IMR-90 (cell line): ENCODE data around the gene DGKZ. TPM values are rescaled to one million over a fixed set of nuclear protein-coding genes. Genes with fewer than 3 reads are reported as not detected.
"Not testable (repeated sequence)": the region's sequence is repeated elsewhere in the genome, so short reads cannot be mapped to it uniquely, and the experiment has no call there.

Experiments used
- ATAC-seq: fragments of 200-7000 bp; cut with Tn5 transposase; 2 replicates; pipeline ENCODE4 v1.9.1; 2020; ENCODE audit warnings: low read depth, mild to moderate bottlenecking, moderate library complexity
- BruUV-seq: library from RNA; stranded (reverse); fragments of 400-500 nt; replicated peaks from 2 replicates; lab custom pipeline; 2021; lab: Mats Ljungman, UMichigan
- CTCF ChIA-PET: fragments of 300-600 bp; formaldehyde crosslinking; extraction: SDS; loops from one replicate; lab custom pipeline; 2021; ENCODE audit warnings: antibody characterized with exemption; lab: Yijun Ruan, JAX
- POLR2A ChIA-PET: fragments of 300-600 bp; sonication (Branson Sonifier 250); formaldehyde crosslinking; loops from one replicate; lab custom pipeline; 2022; ENCODE audit warnings: antibody characterized with exemption; ENCODE audit not compliant: unreplicated experiment; lab: Charles Lee
- DNase-seq: peaks from one replicate; pipeline ENCODE4 v3.0.0; 2013
- H2AFZ ChIP-seq: replicated peaks from 2 replicates; pipeline ENCODE3; 2013; ENCODE audit warnings: low read length, mild to moderate bottlenecking; ENCODE audit not compliant: poor library complexity
- H2AK5ac ChIP-seq: 2 replicates; pipeline ENCODE4 v1.6.1; 2013; ENCODE audit warnings: low read depth, low read length, inconsistent platforms
- H2AK9ac ChIP-seq: replicated peaks from 2 replicates; pipeline ENCODE3; 2013; ENCODE audit warnings: mild to moderate bottlenecking, low read depth, low read length, moderate library complexity; ENCODE audit not compliant: poor library complexity
- H2BK120ac ChIP-seq: 2 replicates; pipeline ENCODE4 v1.6.1; 2013; ENCODE audit warnings: low read depth, low read length, inconsistent platforms
- H2BK15ac ChIP-seq: 3 replicates; pipeline ENCODE4 v1.6.1; 2013; ENCODE audit warnings: low read depth, low read length, inconsistent platforms
- H2BK20ac ChIP-seq: 2 replicates; pipeline ENCODE4 v1.6.1; 2013; ENCODE audit warnings: low read depth, mild to moderate bottlenecking, inconsistent platforms, low read length, moderate library complexity
- H2BK5ac ChIP-seq: 2 replicates; pipeline ENCODE4 v1.6.1; 2013; ENCODE audit warnings: mild to moderate bottlenecking, low read depth, low read length, inconsistent platforms; ENCODE audit not compliant: poor library complexity, severe bottlenecking
- H3K14ac ChIP-seq: replicated peaks from 2 replicates; pipeline ENCODE4 v1.6.1; 2013; ENCODE audit warnings: low read depth, low read length, inconsistent platforms
- H3K18ac ChIP-seq: 2 replicates; pipeline ENCODE4 v1.6.1; 2013; ENCODE audit warnings: low read depth, low read length, control low read depth
- H3K23ac ChIP-seq: 2 replicates; pipeline ENCODE4 v1.6.1; 2013; ENCODE audit warnings: low read depth, low read length, inconsistent platforms
- H3K27ac ChIP-seq: 2 replicates; pipeline ENCODE4 v1.5.1; 2013; ENCODE audit warnings: mild to moderate bottlenecking, control low read depth, low read length; ENCODE audit not compliant: insufficient read depth
- H3K27me3 ChIP-seq: 2 replicates; pipeline ENCODE4 v1.6.1; 2013; ENCODE audit warnings: low read length; ENCODE audit not compliant: control insufficient read depth, insufficient read depth
- H3K36me3 ChIP-seq: 2 replicates; pipeline ENCODE4 v1.6.1; 2013; ENCODE audit warnings: low read length, mixed read lengths; ENCODE audit not compliant: control insufficient read depth, insufficient read depth
- H3K4ac ChIP-seq: 2 replicates; pipeline ENCODE4 v1.6.1; 2013; ENCODE audit warnings: low read depth, low read length, inconsistent platforms
- H3K4me1 ChIP-seq: 2 replicates; pipeline ENCODE4 v1.6.1; 2013; ENCODE audit warnings: low read length, mixed read lengths; ENCODE audit not compliant: control insufficient read depth, insufficient read depth
- H3K4me2 ChIP-seq: 2 replicates; pipeline ENCODE4 v1.6.1; 2013; ENCODE audit warnings: low read depth, mild to moderate bottlenecking, control low read depth, low read length, moderate library complexity
- H3K4me3 ChIP-seq: 2 replicates; pipeline ENCODE4 v1.5.1; 2013; ENCODE audit warnings: low read depth, mild to moderate bottlenecking, control low read depth, low read length, moderate library complexity; ENCODE audit not compliant: insufficient read depth
- H3K56ac ChIP-seq: 2 replicates; pipeline ENCODE4 v1.6.1; 2013; ENCODE audit warnings: low read length, inconsistent platforms; ENCODE audit not compliant: insufficient read depth; ENCODE audit errors: extremely low read depth
- H3K79me1 ChIP-seq, 2 experiments: 2 replicates each; pipeline ENCODE4 v1.6.1; 2013; ENCODE audit warnings: low read length in 2 of 2, inconsistent platforms in 1 of 2, low read depth in 1 of 2
- H3K9ac ChIP-seq: 2 replicates; pipeline ENCODE4 v1.6.1; 2013; ENCODE audit warnings: low read depth, low read length, control low read depth
- H3K9me1 ChIP-seq: 2 replicates; pipeline ENCODE4 v1.6.1; 2013; ENCODE audit warnings: low read length, inconsistent platforms; ENCODE audit not compliant: insufficient read depth
- H3K9me3 ChIP-seq: 2 replicates; pipeline ENCODE4 v1.6.1; 2013; ENCODE audit warnings: low read length; ENCODE audit not compliant: control insufficient read depth, insufficient read depth
- H4K20me1 ChIP-seq: 2 replicates; pipeline ENCODE4 v1.6.1; 2013; ENCODE audit warnings: low read length, inconsistent platforms; ENCODE audit not compliant: insufficient read depth
- H4K5ac ChIP-seq: 2 replicates; pipeline ENCODE4 v1.6.1; 2013; ENCODE audit warnings: mild to moderate bottlenecking, low read depth, low read length, control low read depth
- H4K8ac ChIP-seq, 2 experiments: 2 replicates each; pipeline ENCODE4 v1.6.1; 2013; ENCODE audit warnings: low read depth in 2 of 2, low read length in 2 of 2, control low read depth in 1 of 2, inconsistent platforms in 1 of 2
- H4K91ac ChIP-seq: 2 replicates; pipeline ENCODE4 v1.6.1; 2013; ENCODE audit warnings: low read depth, low read length, inconsistent platforms; ENCODE audit not compliant: insufficient read depth
- WGBS, 2 experiments: methylation state at CpG; one replicate each; pipeline versions ENCODE4 v1.1.5 to v1.1.7; 2013; ENCODE audit warnings: missing lambda C conversion rate in 2 of 2; ENCODE audit not compliant: insufficient read length in 1 of 2; ENCODE audit errors: extremely low coverage in 2 of 2; 5-methylcytosine and 5-hydroxymethylcytosine counted together
- dilution Hi-C: fragments of 300-500 bp; cut with HindIII; formaldehyde crosslinking; loops from one replicate; pipeline ENCODE4 v1.14.3; 2018; ENCODE audit warnings: low sequenced_read_pairs; ENCODE audit not compliant: unreplicated experiment
- in situ Hi-C: fragments of 300-500 bp; cut with MboI; formaldehyde crosslinking; loops from 3 replicates; pipeline ENCODE4 v1.14.3; 2019; ENCODE audit warnings: low sequenced_read_pairs, inconsistent platforms, mixed read lengths
- intact Hi-C: fragments of 100-400 bp; cut with micrococcal nuclease; formaldehyde crosslinking; loops from 2 replicates; pipeline ENCODE4 v1.10.0; 2022
- polyA plus RNA-seq, 3 experiments: library from polyadenylated mRNA; depleted of rRNA; stranded (reverse); fragments of >200 nt; gene quantifications; 2 replicates each; pipeline ENCODE4 v1.2.3, GENCODE V29; 2012; ENCODE audit warnings: low replicate concordance in 1 of 3
- total RNA-seq: library from RNA; depleted of rRNA; stranded (reverse); fragments of >200 nt; gene quantifications from 2 replicates; pipeline ENCODE4 v1.2.3, GENCODE V29; 2012

Gene DGKZ
- total and polyA plus RNA-seq, 2 of the 4 experiments (the other 2 are of a cell fraction), result 46.8 to 62.0 TPM

DNA sequence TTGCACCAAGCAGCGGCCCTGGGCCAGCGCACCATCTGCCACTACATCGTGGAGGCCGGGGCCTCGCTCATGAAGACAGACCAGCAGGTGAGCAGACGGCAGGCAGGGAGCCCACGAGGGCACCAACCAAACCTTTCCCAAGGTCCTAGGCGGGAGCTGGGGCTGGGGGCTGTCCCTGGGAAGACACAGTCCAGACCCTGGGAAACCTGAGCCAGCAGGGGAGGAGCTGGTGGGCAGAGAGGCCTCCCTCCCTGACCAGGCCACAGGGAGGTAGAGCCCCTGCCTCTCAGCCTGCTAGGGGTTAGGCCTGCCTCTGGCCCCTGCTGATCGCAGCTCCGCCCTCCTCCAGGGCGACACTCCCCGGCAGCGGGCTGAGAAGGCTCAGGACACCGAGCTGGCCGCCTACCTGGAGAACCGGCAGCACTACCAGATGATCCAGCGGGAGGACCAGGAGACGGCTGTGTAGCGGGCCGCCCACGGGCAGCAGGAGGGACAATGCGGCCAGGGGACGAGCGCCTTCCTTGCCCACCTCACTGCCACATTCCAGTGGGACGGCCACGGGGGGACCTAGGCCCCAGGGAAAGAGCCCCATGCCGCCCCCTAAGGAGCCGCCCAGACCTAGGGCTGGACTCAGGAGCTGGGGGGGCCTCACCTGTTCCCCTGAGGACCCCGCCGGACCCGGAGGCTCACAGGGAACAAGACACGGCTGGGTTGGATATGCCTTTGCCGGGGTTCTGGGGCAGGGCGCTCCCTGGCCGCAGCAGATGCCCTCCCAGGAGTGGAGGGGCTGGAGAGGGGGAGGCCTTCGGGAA lies 32.4 kb downstream of the DGKZ start:
- H2BK15ac ChIP-seq, BruUV-seq, H2AK5ac ChIP-seq, H3K23ac ChIP-seq, H3K56ac ChIP-seq, H3K9me1 ChIP-seq, H3K27ac ChIP-seq, POLR2A ChIA-PET, H3K27me3 ChIP-seq, H3K18ac ChIP-seq, dilution Hi-C loops, H3K9me3 ChIP-seq, ATAC-seq, H4K91ac ChIP-seq, H2AFZ ChIP-seq, H2BK5ac ChIP-seq, H3K4me2 ChIP-seq, H2BK120ac ChIP-seq, H3K14ac ChIP-seq, H4K5ac ChIP-seq, H3K9ac ChIP-seq, H2BK20ac ChIP-seq, H3K4me3 ChIP-seq, H4K20me1 ChIP-seq, CTCF ChIA-PET, in situ Hi-C loops, DNase-seq, H4K8ac ChIP-seq, H3K4ac ChIP-seq, H3K4me1 ChIP-seq: not testable (repeated sequence)
- WGBS, 2 experiments, result no CpG with 5 or more reads among the region's 36 CpGs
- Histone ChIP-seq H3K36me3 (peaks cover 18% of the 10 kb centered on the region), H2AK9ac (peak overlapping the region; percentile 72), H3K79me1 (peaks cover 0 to 11% of the 10 kb centered on the region in 2 experiments; a peak in 2 of 4 replicates)
- intact Hi-C loops, result loop anchor here (1.0 to 10.0 kb wide), 2 partner anchors 31 to 305 kb away; no protein-coding TSS in a partner anchor
